Neural cell (in vitro differentiated cells): ENCODE measurements around the gene TRAPPC4. TPM values are rescaled to one million over a fixed set of nuclear protein-coding genes. Genes with fewer than 3 reads are reported as not detected.

Experiments
- H2AFZ ChIP-seq: fragments of 200-600, 300-800 bp; sonication (generic), shearing (Covaris generic); 2 replicates; pipeline ENCODE4 v1.6.0; 2014; ENCODE audit warnings: low read depth, mild to moderate bottlenecking, antibody characterized with exemption, low read length, moderate library complexity
- H3F3A ChIP-seq: fragments of 200-600 bp; shearing (Covaris generic); 2 replicates; pipeline ENCODE4 v1.6.1; 2016; ENCODE audit warnings: mild to moderate bottlenecking, moderate library complexity, mixed read lengths, antibody characterized with exemption, low read length; ENCODE audit not compliant: insufficient read depth, poor library complexity, severe bottlenecking
- H3K27ac ChIP-seq: fragments of 200-600, 300-800 bp; sonication (generic), shearing (Covaris generic); 2 replicates; pipeline ENCODE4 v1.5.1; 2014; ENCODE audit warnings: mild to moderate bottlenecking, low read length, moderate library complexity
- H3K27me3 ChIP-seq: fragments of 300-800, 200-600 bp; sonication (generic), shearing (Covaris generic); 2 replicates; pipeline ENCODE4 v1.6.0; 2014; ENCODE audit warnings: mild to moderate bottlenecking, low read depth, low read length, moderate library complexity; ENCODE audit not compliant: insufficient read depth
- H3K36me3 ChIP-seq: fragments of 300-800, 200-600 bp; sonication (generic), shearing (Covaris generic); 2 replicates; pipeline ENCODE4 v1.5.1; 2014; ENCODE audit warnings: mild to moderate bottlenecking, antibody characterized with exemption, low read length, moderate library complexity; ENCODE audit not compliant: insufficient read depth
- H3K4me2 ChIP-seq: fragments of 300-800, 200-600 bp; sonication (generic), shearing (Covaris generic); 2 replicates; pipeline ENCODE4 v1.6.0; 2014; ENCODE audit warnings: mild to moderate bottlenecking, low read length
- H3K4me3 ChIP-seq: fragments of 300-800, 200-600 bp; sonication (generic), shearing (Covaris generic); 2 replicates; pipeline ENCODE4 v1.5.1; 2014; ENCODE audit warnings: mild to moderate bottlenecking, low read length, moderate library complexity
- H3K79me2 ChIP-seq: fragments of 200-600 bp; shearing (Covaris generic); replicated peaks from 2 replicates; pipeline ENCODE4 v1.6.0; 2014; ENCODE audit warnings: mild to moderate bottlenecking, low read length, moderate library complexity; ENCODE audit not compliant: insufficient read depth
- H3K9ac ChIP-seq: fragments of 300-800, 200-600 bp; sonication (generic), shearing (Covaris generic); 2 replicates; pipeline ENCODE4 v1.6.1; 2016; ENCODE audit warnings: mild to moderate bottlenecking, low read length, mixed read lengths
- H3K9me2 ChIP-seq: fragments of 200-600 bp; shearing (Covaris generic); 2 replicates; pipeline ENCODE4 v1.6.1; 2016; ENCODE audit warnings: mild to moderate bottlenecking, low read length, mixed read lengths; ENCODE audit not compliant: insufficient read depth
- H3K9me3 ChIP-seq: fragments of 200-600, 300-800 bp; sonication (generic), shearing (Covaris generic); 2 replicates; pipeline ENCODE4 v1.6.1; 2016; ENCODE audit warnings: mild to moderate bottlenecking, mixed run types, low read length, moderate library complexity, mixed read lengths
- H4K20me1 ChIP-seq: fragments of 200-600 bp; shearing (Covaris generic); 2 replicates; pipeline ENCODE4 v1.6.1; 2016; ENCODE audit warnings: mild to moderate bottlenecking, mixed run types; ENCODE audit not compliant: insufficient read depth
- EP300 ChIP-seq: fragments of 450-650 bp; conservative IDR thresholded peaks from 2 replicates; pipeline ENCODE4 v1.6.1; 2014; ENCODE audit warnings: antibody characterized with exemption, mild to moderate bottlenecking, moderate library complexity; ENCODE audit not compliant: poor library complexity, severe bottlenecking
- EZH2 ChIP-seq: fragments of 200-600, 300-800 bp; shearing (Covaris generic), sonication (generic); IDR thresholded peaks from 2 replicates; pipeline ENCODE4 v1.6.1; 2014; ENCODE audit warnings: antibody characterized with exemption, low read length, borderline replicate concordance, mild to moderate bottlenecking; ENCODE audit not compliant: insufficient read depth, poor library complexity, severe bottlenecking
- MXI1 ChIP-seq: fragments of 450-650 bp; conservative IDR thresholded peaks from 2 replicates; pipeline ENCODE4 v1.6.1; 2014; ENCODE audit warnings: antibody characterized with exemption, mild to moderate bottlenecking; ENCODE audit not compliant: poor library complexity, severe bottlenecking
- POLR2AphosphoS5 ChIP-seq: IDR thresholded peaks from 2 replicates; pipeline ENCODE4 v1.6.1; 2012
- RAD21 ChIP-seq: fragments of 450-650 bp; conservative IDR thresholded peaks from 2 replicates; pipeline ENCODE4 v1.6.1; 2014; ENCODE audit warnings: antibody characterized with exemption, mild to moderate bottlenecking, moderate library complexity
- SMC3 ChIP-seq: fragments of 450-650 bp; conservative IDR thresholded peaks from 2 replicates; pipeline ENCODE4 v1.6.1; 2014; ENCODE audit warnings: antibody characterized with exemption, mild to moderate bottlenecking, moderate library complexity; ENCODE audit not compliant: poor library complexity
- TAF1 ChIP-seq: IDR thresholded peaks from 2 replicates; pipeline ENCODE4 v1.6.1; 2012; ENCODE audit warnings: low read depth
- polyA plus RNA-seq: library from polyadenylated mRNA; depleted of rRNA; stranded (reverse); fragments of >200 nt; gene quantifications from 2 replicates; pipeline ENCODE4 v1.2.3, GENCODE V29; 2014
- TF ChIP-seq, protein P1 (sequence below): fragments of 450-650 bp; IDR thresholded peaks from 2 replicates; pipeline ENCODE4 v1.5.1; 2014; ENCODE audit warnings: antibody characterized with exemption, mild to moderate bottlenecking, moderate library complexity; ENCODE audit not compliant: poor library complexity, severe bottlenecking
- TF ChIP-seq, protein P2 (sequence below): IDR thresholded peaks from 2 replicates; pipeline ENCODE4 v1.6.1; 2012; ENCODE audit warnings: borderline replicate concordance

The TRAPPC4 gene
- polyA plus RNA-seq, 1 donor from 2014 or later, result 276 TPM

DNA sequence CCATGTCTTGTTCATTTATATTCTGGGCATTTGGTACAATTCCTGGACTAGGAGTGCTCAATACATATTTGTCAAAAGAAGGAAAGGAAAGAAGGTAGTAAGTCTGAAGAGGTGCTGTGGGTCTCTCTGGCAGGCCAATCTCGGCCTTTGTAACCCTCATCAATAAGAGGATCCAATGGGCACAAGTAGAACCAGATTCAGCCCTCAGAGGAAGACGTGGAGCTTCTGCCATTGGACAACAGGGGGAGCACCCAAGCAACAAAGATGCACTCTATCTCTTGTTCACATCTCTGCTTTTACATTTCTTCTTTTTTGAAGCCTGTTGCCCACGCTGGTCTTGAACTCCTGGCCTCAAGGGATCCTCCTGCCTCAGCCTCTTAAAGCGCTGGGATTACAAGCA is 46.8 kb downstream of the TRAPPC4 start:
- Histone ChIP-seq H3K79me2 (peaks cover 20% of the 10 kb centered on the region), H3K27me3 (no peaks in the 10 kb centered on the region), H2AFZ (no peak overlapping the region), H3K27ac (no peak overlapping the region), H3K9ac (no peak overlapping the region), H3K36me3 (no peaks in the 10 kb centered on the region), H3F3A (no peaks in the 10 kb centered on the region), H3K4me3 (no peak overlapping the region), H3K9me3 (no peaks in the 10 kb centered on the region), H3K9me2 (no peaks in the 10 kb centered on the region), H4K20me1 (no peaks in the 10 kb centered on the region), H3K4me2 (no peak overlapping the region)
- TF ChIP-seq RAD21 (peak; percentile 21), EP300 (no peak), EZH2 (no peak), TAF1 (no peak), SMC3 (peak; percentile 40)
- TF ChIP-seq, protein P1, sequence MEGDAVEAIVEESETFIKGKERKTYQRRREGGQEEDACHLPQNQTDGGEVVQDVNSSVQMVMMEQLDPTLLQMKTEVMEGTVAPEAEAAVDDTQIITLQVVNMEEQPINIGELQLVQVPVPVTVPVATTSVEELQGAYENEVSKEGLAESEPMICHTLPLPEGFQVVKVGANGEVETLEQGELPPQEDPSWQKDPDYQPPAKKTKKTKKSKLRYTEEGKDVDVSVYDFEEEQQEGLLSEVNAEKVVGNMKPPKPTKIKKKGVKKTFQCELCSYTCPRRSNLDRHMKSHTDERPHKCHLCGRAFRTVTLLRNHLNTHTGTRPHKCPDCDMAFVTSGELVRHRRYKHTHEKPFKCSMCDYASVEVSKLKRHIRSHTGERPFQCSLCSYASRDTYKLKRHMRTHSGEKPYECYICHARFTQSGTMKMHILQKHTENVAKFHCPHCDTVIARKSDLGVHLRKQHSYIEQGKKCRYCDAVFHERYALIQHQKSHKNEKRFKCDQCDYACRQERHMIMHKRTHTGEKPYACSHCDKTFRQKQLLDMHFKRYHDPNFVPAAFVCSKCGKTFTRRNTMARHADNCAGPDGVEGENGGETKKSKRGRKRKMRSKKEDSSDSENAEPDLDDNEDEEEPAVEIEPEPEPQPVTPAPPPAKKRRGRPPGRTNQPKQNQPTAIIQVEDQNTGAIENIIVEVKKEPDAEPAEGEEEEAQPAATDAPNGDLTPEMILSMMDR, result peak; percentile 31

DNA sequence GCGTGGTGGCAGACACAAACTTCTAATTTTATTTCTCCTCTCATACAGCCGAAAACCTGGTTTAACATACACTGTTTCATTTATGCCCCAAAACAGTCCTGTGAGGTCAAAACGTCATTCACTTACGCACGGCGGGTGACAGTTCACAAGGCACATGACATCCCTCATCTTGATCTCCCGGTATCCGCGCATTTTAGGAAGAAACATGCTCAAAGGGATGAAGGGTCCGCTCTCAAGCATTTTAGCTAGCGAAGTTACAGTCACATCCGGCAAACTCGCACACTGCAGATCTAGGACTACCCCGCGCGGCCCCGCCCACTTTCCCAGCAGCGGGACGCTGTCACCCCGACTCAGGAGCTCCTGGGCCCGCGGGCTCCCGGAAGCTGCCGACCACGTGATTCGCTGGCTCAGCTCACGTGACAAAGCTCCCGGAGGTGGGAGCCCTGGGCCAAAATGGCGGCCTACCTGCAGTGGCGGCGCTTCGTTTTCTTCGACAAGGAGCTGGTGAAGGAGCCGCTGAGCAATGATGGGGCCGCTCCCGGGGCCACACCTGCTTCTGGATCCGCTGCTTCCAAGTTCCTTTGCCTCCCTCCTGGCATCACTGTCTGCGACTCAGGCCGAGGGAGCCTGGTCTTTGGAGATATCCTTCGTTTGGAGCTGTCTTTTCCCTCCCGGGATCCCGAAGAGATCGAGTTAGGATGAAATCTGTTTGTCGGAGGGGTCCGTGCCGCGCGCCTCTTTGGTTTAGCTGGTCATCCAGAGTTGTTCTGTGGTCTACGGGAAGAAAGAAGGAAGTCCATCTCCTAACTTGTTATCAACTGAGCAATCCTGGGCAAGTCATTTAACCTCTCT is 49.0 kb downstream of the TRAPPC4 start, which contains the start of gene VPS11:
Gene VPS11 (plus strand): TSS at position 448 of the 852 bp plus-strand sequence. CDS start 6 bp downstream, at position 454.
- H3K27ac ChIP-seq, result peak within 1 kb of the TSS; percentile 76
- H3K9ac ChIP-seq, result peak within 1 kb of the TSS; percentile 87
- peak within 1 kb of the TSS; percentile 86 for H3K4me3 ChIP-seq
- TF ChIP-seq, protein P2, sequence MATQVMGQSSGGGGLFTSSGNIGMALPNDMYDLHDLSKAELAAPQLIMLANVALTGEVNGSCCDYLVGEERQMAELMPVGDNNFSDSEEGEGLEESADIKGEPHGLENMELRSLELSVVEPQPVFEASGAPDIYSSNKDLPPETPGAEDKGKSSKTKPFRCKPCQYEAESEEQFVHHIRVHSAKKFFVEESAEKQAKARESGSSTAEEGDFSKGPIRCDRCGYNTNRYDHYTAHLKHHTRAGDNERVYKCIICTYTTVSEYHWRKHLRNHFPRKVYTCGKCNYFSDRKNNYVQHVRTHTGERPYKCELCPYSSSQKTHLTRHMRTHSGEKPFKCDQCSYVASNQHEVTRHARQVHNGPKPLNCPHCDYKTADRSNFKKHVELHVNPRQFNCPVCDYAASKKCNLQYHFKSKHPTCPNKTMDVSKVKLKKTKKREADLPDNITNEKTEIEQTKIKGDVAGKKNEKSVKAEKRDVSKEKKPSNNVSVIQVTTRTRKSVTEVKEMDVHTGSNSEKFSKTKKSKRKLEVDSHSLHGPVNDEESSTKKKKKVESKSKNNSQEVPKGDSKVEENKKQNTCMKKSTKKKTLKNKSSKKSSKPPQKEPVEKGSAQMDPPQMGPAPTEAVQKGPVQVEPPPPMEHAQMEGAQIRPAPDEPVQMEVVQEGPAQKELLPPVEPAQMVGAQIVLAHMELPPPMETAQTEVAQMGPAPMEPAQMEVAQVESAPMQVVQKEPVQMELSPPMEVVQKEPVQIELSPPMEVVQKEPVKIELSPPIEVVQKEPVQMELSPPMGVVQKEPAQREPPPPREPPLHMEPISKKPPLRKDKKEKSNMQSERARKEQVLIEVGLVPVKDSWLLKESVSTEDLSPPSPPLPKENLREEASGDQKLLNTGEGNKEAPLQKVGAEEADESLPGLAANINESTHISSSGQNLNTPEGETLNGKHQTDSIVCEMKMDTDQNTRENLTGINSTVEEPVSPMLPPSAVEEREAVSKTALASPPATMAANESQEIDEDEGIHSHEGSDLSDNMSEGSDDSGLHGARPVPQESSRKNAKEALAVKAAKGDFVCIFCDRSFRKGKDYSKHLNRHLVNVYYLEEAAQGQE, result peak; percentile 85
- TF ChIP-seq EZH2 (no peak), TAF1 (peak; percentile 88), SMC3 (peak; percentile 47), POLR2AphosphoS5 (peak; percentile 89), MXI1 (peak; percentile 95), RAD21 (peak; percentile 45), EP300 (peak; percentile 75)
- TF ChIP-seq, protein P1, result no peak
- H3K79me2 ChIP-seq, result peaks cover 20% of the 10 kb centered on the region
- H3K9me2 ChIP-seq, result no peaks in the 10 kb centered on the region
- peak within 1 kb of the TSS; percentile 74 for H2AFZ ChIP-seq
- no peaks in the 10 kb centered on the region for H4K20me1 ChIP-seq
- no peaks in the 10 kb centered on the region for H3F3A ChIP-seq
- peak within 1 kb of the TSS; percentile 41 for H3K4me2 ChIP-seq
- H3K27me3 ChIP-seq, result no peaks in the 10 kb centered on the region
- no peaks in the 10 kb centered on the region for H3K9me3 ChIP-seq
- H3K36me3 ChIP-seq, result no peaks in the 10 kb centered on the region
